Measurements from ENCODE around the gene SYAP1. TPM values are rescaled to one million over a fixed set of nuclear protein-coding genes. Genes with fewer than 3 reads are reported as not detected.

SYAP1 gene
- total and polyA plus RNA-seq, 2 of the 8 experiments (the other 6 are each of a cell fraction or from before 2014, with no cell fraction given) = 2.9 to 20.3 TPM

DNA sequence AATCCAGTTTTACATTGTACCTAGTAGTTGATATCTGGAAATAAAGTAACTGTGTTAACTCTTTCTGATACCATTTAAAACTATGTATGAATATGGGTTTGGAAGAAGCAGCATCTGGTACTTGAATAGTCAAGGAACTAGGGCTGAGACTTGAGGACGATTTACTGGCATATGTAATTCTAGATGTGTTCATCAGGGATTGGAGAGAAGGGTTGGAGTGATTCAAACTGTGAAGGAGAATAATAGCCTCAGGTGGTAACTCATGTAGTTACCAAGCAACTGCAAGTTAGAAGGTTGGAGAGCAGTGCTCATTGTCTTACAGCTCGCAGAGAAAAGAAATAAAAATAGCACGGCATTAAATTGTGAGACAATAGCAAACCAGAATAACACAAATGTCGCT lies 37.3 kb downstream of the SYAP1 start:
- Histone ChIP-seq H2BK120ac (replicated peaks; ENCODE audit: low read depth, low read length) (no peak overlapping the region), H3K4ac (replicated peaks; ENCODE audit: insufficient read length, low read depth, low read length) (no peak overlapping the region), H3K14ac (ENCODE audit: insufficient read length) (no peak overlapping the region), H2AFZ (ENCODE audit: low read length) (no peak overlapping the region), H3K9me3 (ENCODE audit: insufficient read depth in 2 of 2, low read depth in 1 of 2, low read length in 1 of 2) (no peaks in the 10 kb centered on the region), H3K27me3 (replicated peaks in 1 of 4; ENCODE audit: control insufficient read depth in 3 of 4, extremely low read depth in 1 of 4, insufficient read depth in 3 of 4, low read length in 3 of 4) (no peaks in the 10 kb centered on the region), H3K4me3 (ENCODE audit: extremely low read depth in 1 of 4, insufficient read depth in 2 of 4, low read depth in 3 of 4, low read length in 4 of 4) (no peak overlapping the region), H3K23ac (ENCODE audit: insufficient read length) (no peak overlapping the region), H4K20me1 (replicated peaks in 1 of 2; ENCODE audit: control insufficient read depth in 1 of 2, insufficient read depth in 2 of 2, low read length in 2 of 2) (peaks cover 0 to 2% of the 10 kb centered on the region in 2 experiments), H2BK5ac (ENCODE audit: low read depth, low read length) (no peak overlapping the region), H3K18ac (ENCODE audit: extremely low read depth, low read length) (no peak overlapping the region), H2AK5ac (ENCODE audit: low read depth, low read length) (no peak overlapping the region), H3K79me1 (ENCODE audit: low read depth, low read length) (no peaks in the 10 kb centered on the region), H4K91ac (replicated peaks; ENCODE audit: insufficient read length, low read length) (no peak overlapping the region), H3K23me2 (ENCODE audit: low read depth, low read length) (no peaks in the 10 kb centered on the region), H2BK15ac (ENCODE audit: low read length) (no peak overlapping the region), H3K27ac (ENCODE audit: low read depth, low read length) (no peak overlapping the region), H3K4me2 (ENCODE audit: insufficient read depth in 1 of 2, low read depth in 2 of 2, low read length in 2 of 2) (no peak overlapping the region), H3K79me2 (ENCODE audit: control insufficient read depth in 1 of 2, insufficient read depth in 2 of 2, low read length in 2 of 2) (no peaks in the 10 kb centered on the region), H4K8ac (ENCODE audit: extremely low read depth, insufficient read depth, low read length) (no peak overlapping the region), H3K56ac (replicated peaks; ENCODE audit: insufficient read length, low read depth, low read length) (no peak overlapping the region), H3K36me3 (ENCODE audit: control insufficient read depth in 2 of 4, insufficient read depth in 4 of 4, low read length in 3 of 4) (peaks cover 3 to 32% (median 15%) of the 10 kb centered on the region in 4 experiments; a peak in 5 of 8 replicates), H2BK20ac (ENCODE audit: low read length) (no peak overlapping the region), H4K5ac (ENCODE audit: insufficient read length, low read depth, low read length) (no peak overlapping the region), H3K4me1 (replicated peaks in 1 of 4; ENCODE audit: control insufficient read depth in 3 of 4, insufficient read depth in 4 of 4, low read length in 3 of 4) (no peaks in the 10 kb centered on the region), H2BK12ac (ENCODE audit: low read depth, low read length) (no peak overlapping the region), H3K9ac (replicated peaks in 1 of 4; ENCODE audit: extremely low read depth in 1 of 4, low read depth in 3 of 4, low read length in 3 of 4) (no peak overlapping the region)
- ChIA-PET CTCF (ENCODE audit: partially characterized antibody) (no interaction called here), POLR2A (ENCODE audit: partially characterized antibody) (interaction anchor here (1.0 to 2.4 kb wide), 2 partner anchors 34 to 52 kb away, joined by 3 to 6 read pairs; no protein-coding TSS in a partner anchor)
- DNase-seq (ENCODE audit: low read depth in 1 of 2, low spot score in 2 of 2) = no peak
- TF ChIP-seq ASH2L (IDR thresholded peaks at IDR 0.05; ENCODE audit: low read length) = no peak
- no peak for TF ChIP-seq SIX5 (IDR thresholded peaks at IDR 0.05; ENCODE audit: low read depth, low read length)
- no peak for TF ChIP-seq E2F6 (IDR thresholded peaks at IDR 0.05)
- TF ChIP-seq KDM1A (IDR thresholded peaks at IDR 0.05; ENCODE audit: borderline replicate concordance, low read length) = no peak
- no peak for TF ChIP-seq RNF2 (IDR thresholded peaks at IDR 0.05; ENCODE audit: borderline replicate concordance, low read depth, low read length, missing control alignments, poor library complexity, severe bottlenecking)
- no peak for TF ChIP-seq TAF7 (optimal IDR thresholded peaks at IDR 0.05; ENCODE audit: borderline replicate concordance, low read depth, low read length)
- TF ChIP-seq SIRT6 (IDR thresholded peaks at IDR 0.05; ENCODE audit: low read length) = no peak
- TF ChIP-seq BACH1 (IDR thresholded peaks at IDR 0.05; ENCODE audit: low read length) = no peak
- TF ChIP-seq POLR2AphosphoS5 (IDR thresholded peaks at IDR 0.05; ENCODE audit: low read depth, low read length) = no peak
- TF ChIP-seq HDAC6 (IDR thresholded peaks at IDR 0.05; ENCODE audit: low read depth, low read length) = no peak
- no peak for TF ChIP-seq NANOG (IDR thresholded peaks at IDR 0.05; ENCODE audit: insufficient read depth, low read depth, low read length, poor library complexity, severe bottlenecking)
- FAIRE-seq = no peak
- 90% methylated on average over 4 of the region's 4 CpGs; no CpG with 5 or more reads in 1 of the 2 experiments for WGBS, 2 experiments (ENCODE audit: extremely low coverage in 1 of 2, insufficient coverage in 1 of 2, insufficient read length in 1 of 2, insufficient replicate concordance in 2 of 2, low coverage in 1 of 2, low lambda C conversion rate in 2 of 2, missing lambda C conversion rate in 1 of 2)
